PC-3 (cell line): ENCODE results near the gene SLC22A4. TPM values are rescaled to one million over a fixed set of nuclear protein-coding genes. Genes with fewer than 3 reads are reported as not detected.
A peak's percentile ranks its signal among the peaks of the same experiment; 100 is the strongest.

Experiments
- ATAC-seq: fragments of 200-7000 bp; cut with Tn5 transposase; 2 replicates; pipeline ENCODE4 v1.9.1; 2020; ENCODE audit warnings: mild to moderate bottlenecking, moderate library complexity
- BruUV-seq: library from RNA; stranded (reverse); fragments of 400-500 nt; replicated peaks from 2 replicates; lab custom pipeline; 2021; lab: Mats Ljungman, UMichigan
- CTCF ChIA-PET: fragments of 300-600 bp; sonication (Branson Sonifier 250); formaldehyde crosslinking; loops from one replicate; lab custom pipeline; 2022; ENCODE audit warnings: antibody characterized with exemption; lab: Charles Lee
- POLR2A ChIA-PET: fragments of 300-600 bp; sonication (Branson Sonifier 250); formaldehyde crosslinking; loops from one replicate; lab custom pipeline; 2022; ENCODE audit warnings: antibody characterized with exemption; ENCODE audit not compliant: unreplicated experiment; lab: Charles Lee
- DNase-seq: peaks from one replicate; pipeline ENCODE4 v3.0.0-alpha.2; 2015
- H2AFZ ChIP-seq: fragments of 300-600 bp; sonication (generic); 2 replicates; pipeline ENCODE4 v1.6.0; 2016; ENCODE audit warnings: antibody characterized with exemption, low read length
- H3F3A ChIP-seq: fragments of 300-600 bp; sonication (generic); one replicate; pipeline ENCODE4 v1.6.0; 2017; ENCODE audit warnings: antibody characterized with exemption, low read length, control low read depth, mild to moderate bottlenecking; ENCODE audit not compliant: unreplicated experiment
- H3K27ac ChIP-seq: fragments of 300-600 bp; sonication (generic); 2 replicates; pipeline ENCODE4 v1.5.1; 2016; ENCODE audit warnings: mild to moderate bottlenecking, low read length
- H3K27me3 ChIP-seq: fragments of 300-600 bp; sonication (generic); 2 replicates; pipeline ENCODE4 v1.6.1; 2016; ENCODE audit warnings: low read length, mixed read lengths
- H3K36me3 ChIP-seq: fragments of 300-600 bp; sonication (generic); 2 replicates; pipeline ENCODE4 v1.6.1; 2016; ENCODE audit warnings: low read depth, mixed run types, low read length, mixed read lengths
- H3K4me1 ChIP-seq: fragments of 300-600 bp; sonication (generic); 2 replicates; pipeline ENCODE4 v1.5.1; 2016; ENCODE audit warnings: low read length; ENCODE audit not compliant: insufficient read depth
- H3K4me2 ChIP-seq: fragments of 300-600 bp; sonication (generic); 2 replicates; pipeline ENCODE4 v1.6.0; 2016; ENCODE audit warnings: low read length
- H3K4me3 ChIP-seq: fragments of 300-600 bp; sonication (generic); 2 replicates; pipeline ENCODE4 v1.5.1; 2016; ENCODE audit warnings: mild to moderate bottlenecking, low read length, mixed read lengths
- H3K79me2 ChIP-seq: fragments of 300-600 bp; sonication (generic); 2 replicates; pipeline ENCODE4 v1.6.1; 2017; ENCODE audit warnings: low read length, mixed read lengths
- H3K9ac ChIP-seq: fragments of 300-600 bp; sonication (generic); 2 replicates; pipeline ENCODE4 v1.6.0; 2016; ENCODE audit warnings: mild to moderate bottlenecking, low read length
- H3K9me2 ChIP-seq: fragments of 300-600 bp; sonication (generic); replicated peaks from 2 replicates; pipeline ENCODE4 v1.6.1; 2016; ENCODE audit warnings: mixed run types, low read length, mixed read lengths
- H3K9me3 ChIP-seq: fragments of 300-600 bp; sonication (generic); 2 replicates; pipeline ENCODE4 v1.6.1; 2016; ENCODE audit warnings: low read length, mixed read lengths
- H4K20me1 ChIP-seq: fragments of 300-600 bp; sonication (generic); 2 replicates; pipeline ENCODE4 v1.6.1; 2016; ENCODE audit warnings: low read length, mixed read lengths
- CTCF ChIP-seq: fragments of 300-600 bp; sonication (generic); conservative IDR thresholded peaks from 2 replicates; pipeline ENCODE4 v1.5.1; 2017; ENCODE audit warnings: antibody characterized with exemption, low read depth, mild to moderate bottlenecking, low read length
- EZH2 ChIP-seq: fragments of 300-600 bp; sonication (generic); IDR thresholded peaks from one replicate; pipeline ENCODE4 v1.6.1; 2017; ENCODE audit warnings: antibody characterized with exemption, mild to moderate bottlenecking, low read length; ENCODE audit not compliant: unreplicated experiment
- EZH2phosphoT487 ChIP-seq: fragments of 300-600 bp; sonication (generic); IDR thresholded peaks from 2 replicates; pipeline ENCODE4 v1.6.1; 2018; ENCODE audit warnings: mild to moderate bottlenecking, antibody characterized with exemption, low read length, borderline replicate concordance
- intact Hi-C: fragments of 100-400 bp; cut with micrococcal nuclease; formaldehyde crosslinking; loops from 2 replicates; pipeline ENCODE4 v1.9.0; 2023
- total RNA-seq: library from RNA; depleted of rRNA; stranded (reverse); fragments of >200 nt; gene quantifications from 2 replicates; pipeline ENCODE4 v1.2.3, GENCODE V29; 2014

The SLC22A4 gene
- total RNA-seq, 1 experiment from 2014 or later, result 3.4 TPM

- Histone ChIP-seq H3K9ac (no peak overlapping the region), H3K4me2 (peak overlapping the region; percentile 98), H3K36me3 (no peaks in the 10 kb centered on the region), H3K27ac (no peak overlapping the region), H3K4me1 (peaks cover 22% of the 10 kb centered on the region), H3F3A (no peaks in the 10 kb centered on the region), H3K27me3 (no peaks in the 10 kb centered on the region), H3K9me3 (no peaks in the 10 kb centered on the region), H2AFZ (no peak overlapping the region), H4K20me1 (no peaks in the 10 kb centered on the region), H3K4me3 (peak overlapping the region; percentile 97), H3K79me2 (peaks cover 50% of the 10 kb centered on the region), H3K9me2 (no peaks in the 10 kb centered on the region)
- ATAC-seq (no peak), DNase-seq (no peak)
- BruUV-seq, result no TSS peak
- POLR2A ChIA-PET, result no interaction called here
- intact Hi-C loops, result loop anchor here (2.0 to 10.0 kb wide), 3 partner anchors 31 to 199 kb away; partner anchors contain the start of gene IRF1
- TF ChIP-seq CTCF (no peak), EZH2phosphoT487 (no peak), EZH2 (no peak)
- CTCF ChIA-PET, result no interaction called here
Observed at GRCh38 chr5:132295505-132296411, 1.6 kb downstream of the SLC22A4 start.

GRCh38 chr5:132296412-132297016 is 2.3 kb downstream of the SLC22A4 start:
- Histone ChIP-seq H3K9me3 (no peaks in the 10 kb centered on the region), H3K4me2 (peak overlapping the region; percentile 98), H3K4me3 (no peak overlapping the region), H4K20me1 (no peaks in the 10 kb centered on the region), H3K36me3 (no peaks in the 10 kb centered on the region), H3F3A (no peaks in the 10 kb centered on the region), H3K4me1 (peaks cover 22% of the 10 kb centered on the region), H3K27ac (no peak overlapping the region), H3K9me2 (no peaks in the 10 kb centered on the region), H3K79me2 (peaks cover 53% of the 10 kb centered on the region), H3K27me3 (no peaks in the 10 kb centered on the region), H2AFZ (no peak overlapping the region), H3K9ac (no peak overlapping the region)
- TF ChIP-seq EZH2 (no peak), CTCF (no peak), EZH2phosphoT487 (no peak)
- DNase-seq, result no peak
- no peak for ATAC-seq
- intact Hi-C loops, result loop anchor here (10.0 kb wide), 1 partner anchor 198 kb away; the partner anchor contains the start of gene IRF1
- no TSS peak for BruUV-seq
- POLR2A ChIA-PET, result no interaction called here
- CTCF ChIA-PET, result no interaction called here
